HG02981 (cell line): ENCODE results near the gene RSRP1.

Experiments used
- ATAC-seq: cut with Tn5 transposase; IDR thresholded peaks from one replicate; pipeline ENCODE4 v1.9.1; 2021; ENCODE audit warnings: mild to moderate bottlenecking, moderate library complexity; ENCODE audit not compliant: unreplicated experiment

Gene RSRP1

GRCh38 chr1:25194054-25194453, 53.2 kb downstream of the RSRP1 start:
- ATAC-seq = no peak

GRCh38 chr1:25193229-25193628, 54.0 kb downstream of the RSRP1 start:
- no peak for ATAC-seq
